22Rv1 (cell line): Measurements from ENCODE around the gene SCG5.
"Not testable (repeated sequence)": the region's sequence is repeated elsewhere in the genome, so short reads cannot be mapped to it uniquely, and the experiment has no call there.

Source experiments
- CTCF ChIP-seq: fragments of 450-650 bp; IDR thresholded peaks from 2 replicates; pipeline ENCODE4 v1.5.1; 2017; ENCODE audit warnings: mild to moderate bottlenecking
- ZFX ChIP-seq: fragments of 450-650 bp; IDR thresholded peaks from 2 replicates; pipeline ENCODE4 v1.6.1; 2017; ENCODE audit warnings: antibody characterized with exemption, borderline replicate concordance

GRCh38 chr15:32615871-32616426 lies 25.6 kb upstream of the SCG5 start:
- not testable (repeated sequence) for TF ChIP-seq CTCF, ZFX
